Lower leg skin (tissue), 4 donors: ENCODE results near the gene ERO1A. TPM values are rescaled to one million over a fixed set of nuclear protein-coding genes. Genes with fewer than 3 reads are reported as not detected.

Experiments used
- DNase-seq, 2 donors: peaks; one replicate each; pipeline ENCODE4 v3.0.0-alpha.2; 2019; ENCODE audit warnings: low spot score in 2 of 2
- H3K4me3 ChIP-seq: fragments of 200-600 bp; sonication (generic); 2 replicates; pipeline ENCODE4 v1.5.1; 2017; ENCODE audit warnings: mild to moderate bottlenecking, low read depth; ENCODE audit not compliant: poor library complexity, severe bottlenecking
- CTCF ChIP-seq, 3 donors: fragments of 450-650 bp; IDR thresholded peaks; one replicate each; pipeline ENCODE4 v1.5.1; 2016; ENCODE audit warnings: antibody characterized with exemption in 3 of 3, mild to moderate bottlenecking in 3 of 3, moderate library complexity in 2 of 3
- POLR2A ChIP-seq, 2 donors: fragments of 450-650 bp; IDR thresholded peaks; one replicate each; pipeline ENCODE4 v1.6.1; 2016 to 2017; ENCODE audit warnings: antibody characterized with exemption in 2 of 2, mild to moderate bottlenecking in 1 of 2, moderate library complexity in 1 of 2
- WGBS, 2 donors: methylation state at CpG; one replicate each; pipeline ENCODE4 v1.1.5; 2018; 5-methylcytosine and 5-hydroxymethylcytosine counted together
- intact Hi-C: fragments of 100-400 bp; cut with DNase I; formaldehyde crosslinking; loops from one replicate; pipeline ENCODE4 v1.15.0; 2023; ENCODE audit warnings: low total_unique reads
- total RNA-seq, 4 donors: library from RNA; depleted of rRNA; stranded (reverse); fragments of >200 nt; gene quantifications; one replicate each; pipeline ENCODE4 v1.1.0, GENCODE V29; 2016

The ERO1A gene
- total RNA-seq, 4 donors from 2014 or later: 35.8 to 54.5 (median 44.0) TPM

- no peak overlapping the region for H3K4me3 ChIP-seq
- intact Hi-C loops: no loop called here
- no peak for DNase-seq
- TF ChIP-seq CTCF (IDR thresholded peaks at IDR 0.05) (no peak), POLR2A (IDR thresholded peaks at IDR 0.05) (no peak)
- WGBS, 2 donors: 95 to 96% methylated on average over 4 of the region's 4 CpGs
Observed at GRCh38 chr14:52723514-52724359, 28.4 kb upstream of the ERO1A start.

DNA sequence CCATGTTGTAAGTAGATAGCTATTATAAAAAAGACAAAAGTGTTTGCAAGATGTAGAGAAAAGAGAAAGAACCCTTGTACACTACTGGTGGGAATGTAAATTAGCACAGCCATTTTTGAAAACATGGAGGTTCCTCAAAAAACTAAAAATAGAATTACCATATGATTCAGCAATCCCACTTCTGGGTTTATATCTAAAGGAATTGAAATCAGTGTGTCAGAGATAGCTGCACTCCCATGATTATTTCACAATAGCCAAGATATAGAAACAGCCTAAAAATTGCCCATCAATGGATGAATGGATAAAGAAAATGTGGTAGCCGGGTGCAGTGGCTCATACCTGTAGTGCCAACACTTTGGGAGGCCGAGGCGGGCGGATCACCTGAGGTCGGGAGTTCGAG is 20.8 kb upstream of the ERO1A start:
- intact Hi-C loops: no loop called here
- TF ChIP-seq POLR2A (IDR thresholded peaks at IDR 0.05): no peak
- DNase-seq: no peak
- H3K4me3 ChIP-seq: no peak overlapping the region
- 93 to 95% methylated on average over 6 of the region's 6 CpGs for WGBS, 2 donors

DNA sequence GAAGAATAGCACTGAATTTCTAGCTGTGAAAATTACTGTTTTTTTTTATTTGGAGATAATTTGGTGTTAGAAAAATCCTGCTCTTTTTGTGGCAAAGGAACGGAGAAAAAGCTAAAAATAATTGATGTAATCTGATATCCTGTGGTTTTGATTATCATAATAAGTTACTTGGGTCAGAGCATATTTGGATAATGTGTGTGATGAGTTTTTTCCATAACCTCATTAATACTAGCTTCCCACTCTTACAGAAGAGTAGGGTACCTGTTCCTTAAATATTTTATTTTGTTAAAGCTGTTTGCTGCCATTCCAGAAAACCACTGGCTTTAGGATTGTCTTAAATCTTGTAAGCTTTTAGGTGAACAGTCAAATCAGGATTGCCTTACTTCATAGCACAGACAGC is 16.3 kb upstream of the ERO1A start:
- DNase-seq: no peak
- intact Hi-C loops: no loop called here
- TF ChIP-seq CTCF (IDR thresholded peaks at IDR 0.05) (no peak), POLR2A (IDR thresholded peaks at IDR 0.05) (no peak)
- H3K4me3 ChIP-seq: no peak overlapping the region
- WGBS, 2 donors: 29 to 44% methylated on average over 1 of the region's 1 CpG

GRCh38 chr14:52706724-52707706 is 11.7 kb upstream of the ERO1A start, which contains the start of gene PSMC6:
TSS of gene PSMC6 (plus strand) at chr14:52707200. CDS start at chr14:52707220, 20 bp downstream.
- intact Hi-C loops: no loop called here
- peak within 1 kb of the TSS; percentile 81 for H3K4me3 ChIP-seq
- TF ChIP-seq POLR2A (IDR thresholded peaks at IDR 0.05) (no peak), CTCF (IDR thresholded peaks at IDR 0.05) (no peak)
- 1% methylated on average over 43 of the region's 43 CpGs for WGBS, 2 donors
- DNase-seq: peak; percentile 93 to 99

DNA sequence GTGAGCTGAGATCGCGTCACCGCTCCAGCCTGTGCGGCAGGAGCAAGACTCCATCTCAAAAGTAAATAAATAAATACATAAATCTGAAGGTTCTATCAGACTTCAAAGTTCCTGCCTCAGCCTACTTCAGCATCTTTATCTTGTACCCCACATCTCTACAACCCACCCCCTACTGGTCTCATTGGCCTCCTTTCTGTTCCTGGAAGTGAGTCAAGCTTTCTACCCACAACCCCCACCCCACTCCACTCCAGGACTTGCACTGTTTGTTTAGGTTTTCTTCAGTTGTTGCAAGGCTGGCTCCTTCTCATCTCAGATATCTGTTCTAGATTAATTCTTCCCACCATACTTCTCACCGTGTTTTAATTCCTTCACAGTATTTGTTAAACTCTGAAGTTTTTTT is 10.9 kb upstream of the ERO1A start:
- no peak overlapping the region for H3K4me3 ChIP-seq
- intact Hi-C loops: no loop called here
- DNase-seq: no peak
- TF ChIP-seq CTCF (IDR thresholded peaks at IDR 0.05): no peak
- TF ChIP-seq POLR2A (IDR thresholded peaks at IDR 0.05): no peak
- WGBS, 2 donors: 87 to 92% methylated on average over 5 of the region's 5 CpGs

DNA sequence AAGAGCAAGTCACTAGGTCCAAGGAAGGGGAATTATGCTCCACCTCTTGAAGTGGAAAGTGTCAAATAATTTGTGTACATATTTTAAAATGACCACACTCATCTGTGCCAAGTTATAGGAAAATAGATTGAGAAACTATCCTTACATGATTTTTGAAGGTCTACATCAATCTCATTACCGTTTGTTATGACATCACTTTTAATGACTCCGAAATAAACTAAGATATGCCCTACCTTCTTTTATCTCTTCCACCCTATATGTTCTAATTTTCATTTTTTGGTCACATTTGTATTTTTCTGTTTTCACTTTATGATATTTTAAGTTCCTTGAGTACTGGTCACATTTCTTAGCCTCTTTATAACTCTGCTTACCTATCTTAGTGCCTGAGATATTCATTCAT is 8.3 kb upstream of the ERO1A start:
- no peak overlapping the region for H3K4me3 ChIP-seq
- WGBS, 2 donors: 92 to 94% methylated on average over 2 of the region's 2 CpGs
- TF ChIP-seq CTCF (IDR thresholded peaks at IDR 0.05) (no peak), POLR2A (IDR thresholded peaks at IDR 0.05) (no peak)
- DNase-seq: no peak
- intact Hi-C loops: no loop called here
